Osteocyte (in vitro differentiated cells): Measurements from ENCODE around the gene OR2C3. TPM values are rescaled to one million over a fixed set of nuclear protein-coding genes. Genes with fewer than 3 reads are reported as not detected.
"Not testable (repeated sequence)": the region's sequence is repeated elsewhere in the genome, so short reads cannot be mapped to it uniquely, and the experiment has no call there.

Source experiments
- DNase-seq: peaks from one replicate; pipeline ENCODE4 v3.0.0; 2021; ENCODE audit warnings: mixed read lengths; ENCODE audit not compliant: unreplicated experiment; ENCODE audit errors: extremely low spot score
- H3K27ac Mint-ChIP-seq: one replicate; pipeline ENCODE4 v1.8.0; 2021; ENCODE audit warnings: mild to moderate bottlenecking, mixed read lengths; ENCODE audit not compliant: unreplicated experiment
- H3K27me3 Mint-ChIP-seq: one replicate; pipeline ENCODE4 v1.8.0; 2021; ENCODE audit warnings: mixed read lengths; ENCODE audit not compliant: unreplicated experiment
- H3K36me3 Mint-ChIP-seq: one replicate; pipeline ENCODE4 v1.8.0; 2021; ENCODE audit warnings: mixed read lengths; ENCODE audit not compliant: unreplicated experiment
- H3K4me1 Mint-ChIP-seq: one replicate; pipeline ENCODE4 v1.8.0; 2021; ENCODE audit warnings: mixed read lengths; ENCODE audit not compliant: unreplicated experiment
- H3K4me3 Mint-ChIP-seq: one replicate; pipeline ENCODE4 v1.8.0; 2021; ENCODE audit warnings: mild to moderate bottlenecking, moderate library complexity, mixed read lengths; ENCODE audit not compliant: unreplicated experiment
- H3K9me3 Mint-ChIP-seq: one replicate; pipeline ENCODE4 v1.8.0; 2021; ENCODE audit warnings: mixed read lengths; ENCODE audit not compliant: unreplicated experiment
- total RNA-seq: library from RNA; stranded (reverse); gene quantifications from 2 replicates; pipeline ENCODE4 v1.2.1, GENCODE V29; 2021
- TF ChIP-seq, protein P1 (sequence below): fragments of 200-600 bp; sonication (generic); IDR thresholded peaks from 2 replicates; pipeline ENCODE4 v1.5.0; 2021; ENCODE audit warnings: antibody characterized with exemption, mild to moderate bottlenecking, moderate library complexity

Gene OR2C3
- total RNA-seq, 1 donor from 2014 or later = not detected

DNA sequence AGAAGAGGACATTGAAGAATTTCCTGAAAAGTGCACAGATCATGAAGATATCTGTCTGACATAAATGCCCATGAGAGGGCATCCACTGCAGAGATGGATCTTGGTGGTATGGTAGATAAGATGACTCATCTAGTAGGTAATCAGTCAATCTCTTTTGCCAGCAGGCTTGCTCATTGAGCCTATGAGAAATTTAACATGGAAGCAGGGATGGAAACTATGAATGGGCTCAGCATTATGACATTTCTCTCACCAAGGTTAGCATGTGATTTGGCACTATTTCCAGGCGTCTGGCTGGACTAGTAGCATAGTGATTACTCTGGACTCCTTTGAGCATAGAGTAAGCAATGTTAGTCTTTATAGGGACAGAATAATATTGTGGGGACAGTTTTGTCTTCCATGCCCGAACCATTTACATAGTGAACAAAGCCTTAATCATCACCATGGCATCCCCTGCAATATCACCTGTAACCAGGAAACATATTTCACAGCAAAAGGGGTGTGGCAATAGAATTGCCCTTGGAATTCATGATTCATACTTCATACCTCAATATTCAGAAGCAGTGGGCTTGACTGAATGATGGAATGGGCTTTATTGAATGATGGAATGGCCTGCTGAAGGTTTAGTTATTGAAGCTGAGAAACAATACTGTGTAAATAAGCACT lies 7.3 kb downstream of the OR2C3 start:
- Mint-ChIP-seq H3K4me1 (no peaks in the 10 kb centered on the region), H3K4me3 (no peak overlapping the region), H3K27me3 (peaks cover 4% of the 10 kb centered on the region), H3K36me3 (no peaks in the 10 kb centered on the region), H3K9me3 (no peaks in the 10 kb centered on the region), H3K27ac (no peak overlapping the region)
- TF ChIP-seq, protein P1, sequence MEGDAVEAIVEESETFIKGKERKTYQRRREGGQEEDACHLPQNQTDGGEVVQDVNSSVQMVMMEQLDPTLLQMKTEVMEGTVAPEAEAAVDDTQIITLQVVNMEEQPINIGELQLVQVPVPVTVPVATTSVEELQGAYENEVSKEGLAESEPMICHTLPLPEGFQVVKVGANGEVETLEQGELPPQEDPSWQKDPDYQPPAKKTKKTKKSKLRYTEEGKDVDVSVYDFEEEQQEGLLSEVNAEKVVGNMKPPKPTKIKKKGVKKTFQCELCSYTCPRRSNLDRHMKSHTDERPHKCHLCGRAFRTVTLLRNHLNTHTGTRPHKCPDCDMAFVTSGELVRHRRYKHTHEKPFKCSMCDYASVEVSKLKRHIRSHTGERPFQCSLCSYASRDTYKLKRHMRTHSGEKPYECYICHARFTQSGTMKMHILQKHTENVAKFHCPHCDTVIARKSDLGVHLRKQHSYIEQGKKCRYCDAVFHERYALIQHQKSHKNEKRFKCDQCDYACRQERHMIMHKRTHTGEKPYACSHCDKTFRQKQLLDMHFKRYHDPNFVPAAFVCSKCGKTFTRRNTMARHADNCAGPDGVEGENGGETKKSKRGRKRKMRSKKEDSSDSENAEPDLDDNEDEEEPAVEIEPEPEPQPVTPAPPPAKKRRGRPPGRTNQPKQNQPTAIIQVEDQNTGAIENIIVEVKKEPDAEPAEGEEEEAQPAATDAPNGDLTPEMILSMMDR = no peak
- no peak for DNase-seq

DNA sequence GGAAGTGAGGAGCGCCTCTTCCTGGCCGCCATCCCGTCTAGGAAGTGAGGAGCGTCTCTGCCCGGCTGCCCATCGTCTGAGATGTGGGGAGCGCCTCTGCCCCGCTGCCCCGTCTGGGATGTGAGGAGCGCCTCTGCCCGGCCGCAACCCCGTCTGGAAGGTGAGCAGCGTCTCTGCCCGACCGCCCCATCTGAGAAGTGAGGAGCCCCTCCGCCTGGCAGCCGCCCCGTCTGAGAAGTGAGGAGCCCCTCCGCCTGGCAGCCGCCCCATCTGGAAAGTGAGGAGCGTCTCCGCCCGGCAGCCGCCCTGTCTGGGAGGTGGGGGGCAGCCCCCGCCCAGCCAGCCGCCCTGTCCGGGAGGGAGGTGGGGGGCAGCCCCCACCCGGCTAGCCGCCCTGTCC lies 14.4 kb downstream of the OR2C3 start:
- H3K4me1 Mint-ChIP-seq, H3K27ac Mint-ChIP-seq, H3K9me3 Mint-ChIP-seq, DNase-seq, H3K4me3 Mint-ChIP-seq, H3K27me3 Mint-ChIP-seq, H3K36me3 Mint-ChIP-seq: not testable (repeated sequence)

DNA sequence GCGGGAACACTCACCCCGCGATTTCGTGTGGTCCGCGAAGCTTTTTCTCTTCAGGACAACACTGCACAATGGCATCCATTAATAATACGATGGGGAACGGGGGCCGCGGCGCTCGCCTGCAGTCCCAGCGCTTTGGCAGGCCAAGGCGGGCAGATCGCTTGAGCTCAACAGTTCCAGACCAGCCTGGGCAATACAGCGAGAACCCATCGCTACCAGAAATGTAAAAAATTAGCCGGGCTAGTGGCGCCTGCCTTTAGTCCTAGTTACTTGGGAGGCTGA lies 17.7 kb downstream of the OR2C3 start:
- Mint-ChIP-seq H3K36me3 (no peaks in the 10 kb centered on the region), H3K4me3 (no peak overlapping the region), H3K4me1 (no peaks in the 10 kb centered on the region), H3K27me3 (no peaks in the 10 kb centered on the region), H3K27ac (no peak overlapping the region), H3K9me3 (no peaks in the 10 kb centered on the region)
- TF ChIP-seq, protein P1 = no peak
- DNase-seq = no peak

DNA sequence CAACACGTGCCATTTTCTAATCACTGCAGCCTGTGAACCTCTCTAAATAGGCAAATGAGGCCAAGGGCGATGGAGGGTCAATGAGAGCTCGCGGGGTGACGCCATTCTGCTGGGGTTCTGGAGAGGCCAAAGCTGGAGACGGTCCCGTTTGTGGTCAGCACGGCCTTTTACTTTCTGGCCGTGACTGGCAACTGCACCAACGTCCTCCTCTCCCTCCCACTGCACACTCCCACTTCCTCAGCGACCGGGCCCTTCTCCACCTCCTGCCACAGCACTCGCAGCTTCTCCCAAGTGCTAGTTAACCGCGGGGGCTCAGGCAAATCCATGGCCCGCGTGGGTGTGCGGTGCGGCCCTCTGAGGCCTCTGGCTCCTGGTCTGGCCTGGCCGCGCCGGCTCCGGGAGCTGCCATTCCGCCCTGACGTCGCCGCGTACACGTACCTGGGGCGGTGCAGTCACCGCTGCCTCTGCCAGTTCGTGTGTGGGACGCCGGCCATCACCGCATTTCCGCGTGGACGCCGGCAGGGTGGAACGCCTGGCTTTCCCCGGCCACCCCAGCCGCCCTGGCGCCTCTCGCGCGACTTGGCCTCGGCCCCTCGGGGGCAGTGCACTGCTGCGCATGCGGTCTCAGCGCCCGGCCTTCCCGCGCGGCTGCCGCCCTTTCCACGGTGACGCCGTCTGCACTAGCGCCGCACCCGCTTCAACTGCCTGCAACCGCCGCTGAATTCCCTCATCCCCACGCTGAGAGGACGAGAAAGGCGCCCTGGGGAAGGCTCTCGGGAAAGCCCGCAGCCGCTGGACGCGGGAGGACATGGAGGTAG lies 18.2 kb downstream of the OR2C3 start:
- H3K36me3 Mint-ChIP-seq = no peaks in the 10 kb centered on the region
- no peak overlapping the region for H3K4me3 Mint-ChIP-seq
- H3K4me1 Mint-ChIP-seq = no peaks in the 10 kb centered on the region
- no peak overlapping the region for H3K27ac Mint-ChIP-seq
- H3K27me3 Mint-ChIP-seq = no peaks in the 10 kb centered on the region
- no peaks in the 10 kb centered on the region for H3K9me3 Mint-ChIP-seq
- TF ChIP-seq, protein P1 = no peak
- no peak for DNase-seq

DNA sequence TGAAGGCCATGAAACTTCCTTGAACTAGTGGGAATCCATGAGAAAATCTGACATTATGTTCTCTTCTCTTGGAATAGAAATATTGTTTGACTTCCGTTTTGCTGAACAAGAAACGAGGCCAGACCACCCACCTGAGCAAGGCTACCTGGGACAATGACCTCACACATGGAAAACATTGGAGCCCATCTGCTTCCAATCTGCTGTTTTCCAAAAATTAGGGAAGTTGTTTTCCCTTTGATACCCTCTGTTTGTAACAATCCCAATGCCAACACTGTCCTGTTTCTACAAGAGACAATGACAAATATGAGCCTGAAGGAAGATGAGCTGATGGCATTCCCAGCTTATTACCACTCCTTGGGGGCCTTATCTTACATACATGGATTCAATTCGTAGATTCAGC lies 29.4 kb downstream of the OR2C3 start:
- Mint-ChIP-seq H3K36me3 (no peaks in the 10 kb centered on the region), H3K4me3 (no peak overlapping the region), H3K27me3 (peaks cover 23% of the 10 kb centered on the region), H3K9me3 (no peaks in the 10 kb centered on the region), H3K4me1 (no peaks in the 10 kb centered on the region), H3K27ac (no peak overlapping the region)
- DNase-seq = no peak
- TF ChIP-seq, protein P1 = no peak
